ENCODE results near the gene RAX2.

Gene RAX2

GRCh38 chr19:3722443-3723109 lies 49.5 kb downstream of the RAX2 start:
- DNase-seq, result no peak

- DNase-seq, result no peak
Observed at GRCh38 chr19:3721887-3722442, 50.1 kb downstream of the RAX2 start.

DNA sequence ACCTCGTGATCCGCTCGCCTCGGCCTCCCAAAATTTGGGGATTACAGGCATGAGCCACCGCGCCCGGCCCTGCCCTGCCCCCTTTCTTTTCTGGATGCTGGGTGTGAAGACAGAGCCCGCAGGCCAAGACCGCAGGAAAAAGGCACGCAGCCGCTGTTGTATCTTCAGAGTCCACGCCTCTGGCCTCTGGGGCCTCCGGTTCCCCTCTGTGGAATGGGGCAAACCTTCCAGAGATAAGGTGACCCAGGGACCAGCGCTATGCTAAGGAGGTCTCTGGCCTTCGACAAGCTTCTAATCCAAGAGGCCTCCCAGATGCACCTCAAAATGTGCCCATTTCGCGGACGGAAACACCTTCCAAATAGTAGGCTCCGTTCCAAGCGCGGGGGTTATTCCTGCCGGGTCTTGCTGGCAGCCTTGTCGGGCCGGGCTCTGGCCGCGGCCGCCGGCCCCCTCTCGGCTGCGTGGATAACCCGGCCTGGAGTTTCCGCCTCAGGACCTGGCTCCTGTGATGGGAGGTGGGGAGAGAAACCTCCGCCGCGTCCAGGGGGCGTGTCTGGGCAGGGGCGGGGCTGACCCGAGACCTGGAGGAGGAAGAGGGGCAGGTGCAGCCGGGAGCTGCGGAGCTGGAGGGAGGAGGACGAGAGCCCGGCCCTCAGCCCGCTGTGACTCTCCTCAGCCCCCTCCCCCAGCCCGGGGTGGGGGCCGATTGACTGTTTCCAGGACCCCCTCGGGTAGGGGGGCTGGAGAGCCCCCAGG lies 50.7 kb downstream of the RAX2 start:
- peak; percentile 84 for DNase-seq

- no peak for DNase-seq
Observed at GRCh38 chr19:3720349-3720917, 51.6 kb downstream of the RAX2 start.

- DNase-seq, result no peak
Observed at GRCh38 chr19:3719868-3720267, 52.2 kb downstream of the RAX2 start.

Data from right forelimb (tissue), 1 donor.